GM19468 (cell line): ENCODE measurements around the gene UGP2.
A peak's percentile ranks its signal among the peaks of the same experiment; 100 is the strongest.
"Not testable (repeated sequence)": the region's sequence is repeated elsewhere in the genome, so short reads cannot be mapped to it uniquely, and the experiment has no call there.

Experiments
- ATAC-seq: cut with Tn5 transposase; IDR thresholded peaks from one replicate; pipeline ENCODE4 v1.9.1; 2021; ENCODE audit warnings: mild to moderate bottlenecking, moderate library complexity, moderate number of reproducible peaks; ENCODE audit not compliant: unreplicated experiment; ENCODE audit errors: extremely low read depth

Gene UGP2

DNA sequence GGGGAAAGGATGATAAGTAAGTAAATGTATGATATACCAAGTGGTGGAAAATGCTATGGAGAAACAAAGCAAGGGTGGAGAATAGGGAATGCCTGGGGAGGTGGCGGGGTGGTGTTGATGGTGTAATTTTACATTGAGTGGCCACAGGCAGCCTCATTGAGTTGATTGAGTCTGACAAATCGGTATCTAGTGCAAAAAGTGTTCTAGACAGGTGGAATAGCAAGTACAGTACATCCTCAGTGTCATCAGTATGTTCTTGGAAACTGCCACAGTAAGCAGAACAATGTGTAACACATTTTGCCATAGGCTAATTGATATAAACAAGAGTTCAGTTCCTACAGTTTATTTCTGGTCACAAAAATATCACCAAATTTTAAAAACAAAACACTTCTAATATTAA, 46.4 kb downstream of the UGP2 start:
- no peak for ATAC-seq

DNA sequence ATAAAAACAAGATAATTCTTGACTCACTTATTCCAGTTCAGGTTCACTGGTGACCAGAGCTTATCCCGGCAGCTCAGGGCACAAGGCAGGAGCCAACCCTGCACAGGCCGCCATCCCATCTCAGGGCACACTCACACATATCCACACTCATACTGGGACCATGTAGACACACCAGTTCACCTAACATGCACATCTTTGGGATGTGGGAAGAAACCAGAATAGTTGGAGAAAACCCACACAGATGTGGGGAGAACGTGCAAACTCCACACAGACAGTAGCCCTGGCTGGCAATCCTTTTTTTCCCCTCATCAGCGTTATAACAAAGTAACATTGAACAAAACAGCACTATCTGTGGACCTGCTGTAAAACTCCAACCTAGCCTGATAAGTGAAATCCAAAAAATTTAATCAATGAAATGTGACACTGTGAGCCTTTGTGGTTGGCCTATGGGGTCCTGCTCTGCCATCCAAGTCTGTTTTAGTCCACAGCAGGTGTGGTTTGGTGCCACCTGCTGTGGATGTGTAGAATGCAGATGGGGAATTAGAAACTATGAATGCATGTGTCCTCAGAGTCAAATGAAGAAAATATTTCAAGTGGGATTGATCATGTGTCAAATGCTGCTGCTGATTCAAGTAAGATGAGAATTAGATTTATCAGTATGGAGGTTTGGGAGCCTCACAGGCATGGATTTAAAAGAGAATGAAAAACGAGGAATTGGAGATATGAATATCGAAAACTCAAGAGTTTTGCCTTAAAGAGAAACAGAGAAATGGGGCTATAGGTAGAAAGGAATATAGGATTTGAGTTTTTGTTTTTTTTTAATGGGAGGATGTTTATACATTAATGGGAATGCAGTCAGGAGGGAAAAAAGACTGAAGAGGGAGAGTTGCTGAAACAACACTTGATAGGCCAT, 47.0 kb downstream of the UGP2 start:
- ATAC-seq: peak; percentile 42

DNA sequence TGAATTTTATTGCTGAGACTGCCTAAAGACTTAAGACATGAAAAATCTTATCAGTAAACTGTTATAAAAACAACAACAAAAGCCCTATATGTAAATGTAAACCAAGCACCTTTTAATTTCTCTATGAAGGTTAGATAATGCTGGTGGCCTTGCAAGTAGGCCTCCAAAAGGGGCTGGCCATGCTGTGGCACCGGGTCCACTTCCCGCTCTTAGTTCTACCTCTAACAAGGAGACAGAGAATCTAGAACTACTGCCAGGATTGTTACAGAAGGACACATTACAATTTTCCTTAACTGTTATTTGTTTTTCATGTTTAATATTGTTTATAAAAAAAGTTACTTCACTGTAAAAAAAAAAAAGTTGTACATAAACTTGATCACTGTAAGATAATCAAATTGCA, 49.0 kb downstream of the UGP2 start:
- no peak for ATAC-seq

DNA sequence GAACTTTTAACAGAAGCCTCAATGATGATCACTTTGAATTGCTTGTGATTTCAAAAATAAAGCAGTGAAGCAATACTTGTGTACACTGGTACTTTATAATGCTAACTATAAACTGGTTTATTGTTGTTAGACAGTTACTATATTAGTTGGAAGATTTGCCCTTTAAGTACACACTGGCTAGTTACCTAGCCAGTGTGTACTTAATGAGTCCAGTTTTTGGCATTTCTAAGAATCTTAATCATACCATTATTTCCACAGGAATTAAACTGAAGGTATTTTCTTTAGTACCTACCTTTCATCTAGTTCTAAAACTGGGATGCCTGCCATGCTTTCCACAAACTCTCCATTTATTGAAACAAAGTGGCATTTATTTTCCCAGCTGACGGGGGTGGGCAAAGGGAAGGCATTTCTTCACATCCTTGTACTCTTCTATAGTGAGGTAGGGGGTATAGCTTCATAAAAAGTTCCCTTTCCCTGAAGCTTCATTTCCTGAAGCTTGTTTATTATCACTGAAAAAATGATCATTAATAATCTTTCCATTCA, 49.9 kb downstream of the UGP2 start:
- ATAC-seq: no peak

DNA sequence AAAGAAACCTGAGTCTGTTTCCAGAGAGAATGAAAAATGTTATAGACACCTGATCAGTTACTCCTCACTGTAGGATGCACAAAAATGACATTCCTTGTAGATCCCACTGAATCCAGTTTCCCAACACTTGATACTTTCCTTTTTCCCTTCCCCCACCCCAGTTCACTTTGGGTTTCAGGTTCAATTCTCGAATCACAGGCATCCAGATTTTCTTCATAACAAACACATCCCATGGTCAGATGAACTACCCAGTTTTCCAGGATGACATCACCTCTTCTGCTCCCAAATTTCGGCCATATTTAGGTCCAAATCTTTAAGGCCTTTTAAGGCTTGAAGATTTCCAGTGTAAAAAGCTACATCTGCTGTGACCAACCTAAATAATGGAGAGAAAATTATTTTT, 51.5 kb downstream of the UGP2 start:
- ATAC-seq: no peak

DNA sequence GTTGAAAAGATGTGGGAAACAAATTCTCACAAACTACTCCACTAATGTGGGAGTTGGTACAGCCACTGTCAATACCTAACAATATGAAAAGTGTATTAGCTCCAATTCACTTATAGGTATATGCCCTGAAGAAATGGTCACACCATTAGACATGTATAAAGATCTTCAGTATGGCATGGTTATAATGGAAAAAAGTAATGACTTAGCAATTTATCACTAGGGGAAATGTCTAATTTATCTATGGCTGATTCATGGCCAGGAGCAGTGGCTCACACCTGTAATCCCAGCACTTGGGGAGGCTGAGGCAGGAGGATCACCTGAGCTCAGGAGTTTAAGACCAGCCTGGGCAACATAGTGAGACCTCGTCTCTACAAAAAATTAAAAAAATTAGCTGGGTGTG, 52.5 kb downstream of the UGP2 start:
- ATAC-seq: no peak

DNA sequence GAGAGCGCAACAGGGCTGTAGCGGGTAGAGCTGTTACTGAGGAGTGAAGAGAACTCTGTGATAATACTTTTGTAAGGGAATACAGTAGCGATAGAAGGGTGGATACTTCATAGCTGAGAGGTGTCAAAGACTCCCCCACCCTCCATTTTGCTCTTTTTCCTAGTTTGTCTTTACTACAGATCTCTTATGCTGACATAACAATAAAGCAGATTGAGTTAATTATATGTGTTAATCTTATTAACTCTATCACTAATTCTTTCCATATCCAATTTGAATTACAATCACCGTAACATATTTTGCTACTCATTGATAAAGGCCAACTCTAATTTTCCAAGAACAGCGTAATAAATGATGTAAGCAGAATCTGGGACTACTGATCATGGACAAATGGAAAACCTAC, 57.1 kb downstream of the UGP2 start:
- no peak for ATAC-seq

DNA sequence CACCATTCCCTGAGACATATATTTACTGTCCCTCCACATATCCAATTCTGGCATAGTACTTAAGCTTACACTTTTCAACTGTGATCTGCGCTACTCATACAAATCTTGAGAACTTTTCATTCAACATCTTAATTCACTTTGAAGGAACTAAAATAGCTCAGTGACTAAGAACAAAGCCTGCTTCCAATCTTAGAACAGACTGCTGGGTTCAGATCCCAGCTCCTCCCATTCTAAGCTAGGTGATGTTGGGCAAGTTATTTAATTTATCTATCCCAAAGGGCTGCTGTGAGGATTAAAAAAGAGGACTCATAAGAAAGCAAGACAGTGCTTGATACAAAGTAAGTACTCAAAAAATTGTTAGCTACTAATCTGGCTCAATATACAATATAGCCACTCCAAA, 57.9 kb downstream of the UGP2 start:
- no peak for ATAC-seq

DNA sequence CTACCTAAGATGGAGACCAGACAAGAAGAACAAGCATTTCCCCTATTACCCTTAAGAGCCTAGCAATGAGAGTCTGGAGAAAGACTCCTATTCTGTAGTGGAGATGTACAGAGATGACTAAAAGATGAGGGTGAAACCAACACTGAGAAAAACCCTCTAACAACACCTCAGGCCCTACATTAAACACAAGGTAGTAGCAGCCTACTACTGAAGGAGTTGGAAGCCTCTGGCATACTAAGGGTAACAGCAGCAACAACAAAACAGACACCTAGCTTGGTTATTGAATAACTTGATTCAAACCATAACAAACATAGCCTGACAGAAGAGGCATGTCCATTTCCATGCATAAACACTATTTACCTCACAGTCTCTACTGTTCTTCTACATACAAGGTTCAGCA, 60.5 kb downstream of the UGP2 start:
- no peak for ATAC-seq

DNA sequence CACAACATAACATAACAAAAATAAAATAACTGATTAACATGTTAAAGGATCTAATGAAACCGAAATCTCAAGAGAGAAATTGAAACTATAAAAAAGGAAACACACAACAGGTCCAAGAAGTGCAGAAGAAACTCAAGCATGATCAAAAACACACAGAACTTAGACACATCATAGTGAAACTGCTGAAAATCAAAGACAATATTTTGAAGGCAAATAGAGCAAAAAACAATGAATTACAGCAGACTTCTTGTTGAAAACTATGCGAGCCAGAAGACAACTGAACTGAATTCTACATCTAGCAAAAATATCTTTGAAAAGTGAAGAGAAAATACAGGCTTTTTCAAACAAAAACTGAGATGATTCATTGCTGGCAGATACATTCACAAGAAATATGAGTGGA, 61.3 kb downstream of the UGP2 start:
- no peak for ATAC-seq

DNA sequence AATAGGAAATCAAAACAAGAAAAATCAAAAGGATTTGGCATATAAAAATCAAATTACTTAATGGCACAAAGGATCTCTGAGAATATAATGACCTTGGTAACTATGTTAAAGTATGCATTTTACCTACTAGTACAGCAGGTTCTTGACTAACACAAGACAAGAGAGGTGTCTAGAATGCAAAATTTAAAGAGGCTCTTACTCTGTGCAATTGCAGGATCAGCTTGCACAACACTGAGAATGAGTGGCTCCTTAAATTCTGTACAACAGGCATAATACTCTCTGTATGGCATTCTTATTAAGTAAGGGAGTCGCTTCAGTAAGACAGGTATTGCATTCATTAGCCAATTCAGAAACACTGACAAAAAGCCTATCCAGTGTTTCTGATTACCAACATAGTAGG, 72.6 kb downstream of the UGP2 start:
- ATAC-seq: no peak

DNA sequence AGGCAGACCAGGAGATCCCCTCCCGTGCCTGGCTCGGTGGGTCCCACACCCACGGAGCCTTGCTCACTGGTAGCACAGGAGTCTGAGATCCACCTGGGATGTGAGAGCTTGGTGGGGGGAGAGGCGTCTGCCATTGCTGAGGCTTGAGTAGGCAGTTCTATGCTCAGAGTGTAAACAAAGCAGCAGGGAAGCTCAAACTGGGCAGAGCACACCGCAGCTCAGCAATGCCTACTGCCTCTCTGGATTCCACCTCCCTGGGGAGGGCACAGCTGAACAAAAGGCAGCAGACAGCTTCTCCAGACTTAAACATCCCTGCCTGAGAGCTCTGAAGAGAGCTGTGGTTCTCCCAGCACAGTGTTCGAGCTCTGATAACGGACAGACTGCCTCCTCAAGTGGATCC, 85.1 kb downstream of the UGP2 start:
- no peak for ATAC-seq

DNA sequence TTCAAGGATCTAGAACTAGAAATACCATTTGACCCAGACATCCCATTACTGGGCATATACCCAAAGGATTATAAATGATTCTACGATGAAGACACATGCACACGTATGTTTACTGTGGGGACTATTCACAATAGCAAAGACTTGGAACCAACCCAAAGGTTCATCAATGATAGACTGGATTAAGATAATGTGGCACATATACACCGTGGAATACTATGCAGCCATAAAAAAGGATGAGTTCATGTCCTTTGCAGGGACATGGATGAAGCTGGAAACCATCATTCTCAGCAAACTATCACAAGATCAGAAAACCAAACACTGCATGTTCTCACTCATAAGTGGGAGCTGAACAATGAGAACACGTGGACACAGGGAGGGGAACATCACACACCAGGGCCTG, 90.4 kb downstream of the UGP2 start:
- ATAC-seq: not testable (repeated sequence)
